ENCODE results near the gene UPK1A. TPM values are rescaled to one million over a fixed set of nuclear protein-coding genes. Genes with fewer than 3 reads are reported as not detected.
A peak's percentile ranks its signal among the peaks of the same experiment; 100 is the strongest.

The UPK1A gene
- total and polyA plus RNA-seq, 2 donors (not counting 1 experiment from before 2014, with no cell fraction given), result 0.16 TPM; not detected in 1

GRCh38 chr19:35712567-35713505 is 46.5 kb downstream of the UPK1A start:
- no peak for ATAC-seq (ENCODE audit: low read depth)
- intact Hi-C loops (cut with micrococcal nuclease), result loop anchor here (10.0 kb wide), 2 partner anchors 192 to 368 kb away; partner anchors contain the start of genes FFAR1, HCST, NFKBID and TYROBP
- Histone ChIP-seq H3K4me2 (replicated peaks; ENCODE audit: low read depth, low read length, poor library complexity, severe bottlenecking) (peak overlapping the region; percentile 94), H3K9me3 (ENCODE audit: control extremely low read depth in 1 of 3, control insufficient read depth in 2 of 3, insufficient read depth in 1 of 3, low read length in 2 of 3) (no peaks in the 10 kb centered on the region), H3K36me3 (replicated peaks in 1 of 2; ENCODE audit: control extremely low read depth in 1 of 2, control insufficient read depth in 1 of 2, extremely low read depth in 1 of 2, insufficient read depth in 2 of 2, low read length in 1 of 2) (no peaks in the 10 kb centered on the region), H3K79me2 (ENCODE audit: control insufficient read depth, insufficient read depth, low read length) (peaks cover 22% of the 10 kb centered on the region), H3K4me3 (ENCODE audit: control extremely low read depth in 1 of 5, extremely low read depth in 1 of 5, insufficient read depth in 1 of 5, low read depth in 2 of 5, low read length in 4 of 5) (peak overlapping the region in 4 of 5 experiments; percentile 39 to 76 (median 51)), H3K4me1 (ENCODE audit: control insufficient read depth in 2 of 2, insufficient read depth in 2 of 2, low read length in 2 of 2) (peaks cover 33 to 74% of the 10 kb centered on the region in 2 donors), H3K27me3 (replicated peaks in 1 of 4; ENCODE audit: control extremely low read depth in 1 of 4, control insufficient read depth in 3 of 4, insufficient read depth in 4 of 4, low read length in 3 of 4) (no peaks in the 10 kb centered on the region), H2AFZ (ENCODE audit: insufficient read depth, low read depth, low read length, poor library complexity, severe bottlenecking) (no peak overlapping the region), H4K20me1 (ENCODE audit: control insufficient read depth, insufficient read depth, low read length, poor library complexity, severe bottlenecking) (no peaks in the 10 kb centered on the region), H3K27ac (ENCODE audit: low read length in 2 of 2) (peak overlapping the region; percentile 85), H3K9ac (ENCODE audit: low read length) (peak overlapping the region; percentile 58)
- POLR2A ChIA-PET, result interaction anchor here (0.6 to 4.6 kb wide), 3 partner anchors 10 to 495 kb away, joined by 3 to 53 read pairs (median 4); partner anchors contain the start of gene IGFLR1
- Mint-ChIP-seq H3K27ac (peak overlapping the region; percentile 99), H3K4me1 (peaks cover 63% of the 10 kb centered on the region), H3K9me3 (ENCODE audit: insufficient read depth) (no peaks in the 10 kb centered on the region), H3K27me3 (no peaks in the 10 kb centered on the region), H3K4me3 (peak overlapping the region; percentile 98)
- TF ChIP-seq CTCF (IDR thresholded peaks at IDR 0.05) (no peak), EZH2 (IDR thresholded peaks at IDR 0.05; ENCODE audit: borderline replicate concordance, insufficient read depth, low read depth, low read length, poor library complexity, severe bottlenecking) (no peak)
- peak; percentile 70 for DNase-seq
- 62% methylated on average over 6 of the region's 11 CpGs for WGBS (ENCODE audit: insufficient coverage)
- CTCF ChIA-PET, result interaction anchor here (0.7 to 6.5 kb wide), 4 partner anchors 10 to 243 kb away, joined by 3 to 123 read pairs (median 24); no protein-coding TSS in a partner anchor

Measured in B cell (primary cell).